GM23248 (cell line): ENCODE measurements around the gene OSGIN1.

Experiments used
- EZH2 ChIP-seq: fragments of 200-600 bp; sonication (generic); IDR thresholded peaks from 2 replicates; pipeline ENCODE4 v1.6.1; 2018; ENCODE audit warnings: antibody characterized with exemption, mild to moderate bottlenecking; ENCODE audit not compliant: insufficient read depth, poor library complexity, severe bottlenecking
- EZH2phosphoT487 ChIP-seq: fragments of 200-600 bp; sonication (generic); IDR thresholded peaks from 2 replicates; pipeline ENCODE4 v1.6.1; 2018; ENCODE audit warnings: antibody characterized with exemption, moderate library complexity, mild to moderate bottlenecking, low read depth; ENCODE audit not compliant: insufficient read depth

- TF ChIP-seq EZH2 (no peak), EZH2phosphoT487 (no peak)
These were observed 7.6 kb downstream of the OSGIN1 start for GRCh38 chr16:83960521-83961249.
